ENCODE data around the gene FAM180A.

- TF ChIP-seq CTCF (conservative IDR thresholded peaks at IDR 0.05; ENCODE audit: low read length): no peak
- TF ChIP-seq EZH2phosphoT487 (IDR thresholded peaks at IDR 0.05; ENCODE audit: borderline replicate concordance, low read depth, low read length): no peak
These were observed 9.9 kb upstream of the FAM180A start for GRCh38 chr7:135758531-135758932.
